ENCODE data around the gene ABL1.

ABL1 gene

GRCh38 chr9:130869250-130869649 lies 34.2 kb downstream of the ABL1 start:
- Histone ChIP-seq H3K4me1 (ENCODE audit: control insufficient read depth, insufficient read depth, low read length) (no peaks in the 10 kb centered on the region), H3K27ac (ENCODE audit: extremely low read depth, low read depth, low read length) (no peak overlapping the region), H3K36me3 (ENCODE audit: control insufficient read depth in 2 of 2, insufficient read depth in 1 of 2, low read length in 2 of 2) (peaks cover 0 to 64% of the 10 kb centered on the region in 2 experiments; a peak in 1 of 3 replicates), H3K4me3 (ENCODE audit: low read depth, low read length) (no peak overlapping the region), H3K9me3 (ENCODE audit: control insufficient read depth, insufficient read depth, low read depth, low read length) (no peaks in the 10 kb centered on the region)
- POLR2A ChIA-PET, result interaction anchor here (1.0 to 1.5 kb wide), 2 partner anchors 17 to 31 kb away, joined by 3 to 4 read pairs; no protein-coding TSS in a partner anchor
- TF ChIP-seq, protein P1, sequence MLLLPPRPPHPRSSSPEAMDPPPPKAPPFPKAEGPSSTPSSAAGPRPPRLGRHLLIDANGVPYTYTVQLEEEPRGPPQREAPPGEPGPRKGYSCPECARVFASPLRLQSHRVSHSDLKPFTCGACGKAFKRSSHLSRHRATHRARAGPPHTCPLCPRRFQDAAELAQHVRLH (tag by site-specific recombination; IDR thresholded peaks at IDR 0.05), result 0 out of 2 replicates have a peak, but pooled peaks have one; percentile 27
- TF ChIP-seq, protein P2, sequence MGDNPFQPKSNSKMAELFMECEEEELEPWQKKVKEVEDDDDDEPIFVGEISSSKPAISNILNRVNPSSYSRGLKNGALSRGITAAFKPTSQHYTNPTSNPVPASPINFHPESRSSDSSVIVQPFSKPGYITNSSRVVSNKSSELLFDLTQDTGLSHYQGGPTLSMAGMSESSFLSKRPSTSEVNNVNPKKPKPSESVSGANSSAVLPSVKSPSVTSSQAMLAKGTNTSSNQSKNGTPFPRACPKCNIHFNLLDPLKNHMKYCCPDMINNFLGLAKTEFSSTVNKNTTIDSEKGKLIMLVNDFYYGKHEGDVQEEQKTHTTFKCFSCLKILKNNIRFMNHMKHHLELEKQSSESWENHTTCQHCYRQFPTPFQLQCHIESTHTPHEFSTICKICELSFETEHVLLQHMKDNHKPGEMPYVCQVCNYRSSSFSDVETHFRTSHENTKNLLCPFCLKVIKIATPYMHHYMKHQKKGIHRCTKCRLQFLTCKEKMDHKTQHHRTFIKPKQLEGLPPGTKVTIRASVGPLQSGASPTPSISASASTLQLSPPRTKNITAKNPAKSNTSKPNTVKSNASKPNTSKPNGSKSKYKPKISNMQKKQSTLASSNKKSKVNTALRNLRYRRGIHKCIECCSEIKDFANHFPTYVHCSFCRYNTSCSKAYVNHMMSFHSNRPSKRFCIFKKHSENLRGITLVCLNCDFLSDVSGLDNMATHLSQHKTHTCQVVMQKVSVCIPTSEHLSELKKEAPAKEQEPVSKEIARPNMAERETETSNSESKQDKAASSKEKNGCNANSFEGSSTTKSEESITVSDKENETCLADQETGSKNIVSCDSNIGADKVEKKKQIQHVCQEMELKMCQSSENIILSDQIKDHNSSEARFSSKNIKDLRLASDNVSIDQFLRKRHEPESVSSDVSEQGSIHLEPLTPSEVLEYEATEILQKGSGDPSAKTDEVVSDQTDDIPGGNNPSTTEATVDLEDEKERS (tag by site-specific recombination; IDR thresholded peaks at IDR 0.05), result no peak
- TF ChIP-seq KLF10 (tag by site-specific recombination; IDR thresholded peaks at IDR 0.05), result no peak
- TF ChIP-seq ZNF768 (tag by site-specific recombination; IDR thresholded peaks at IDR 0.05), result peak; percentile 96
- TF ChIP-seq, protein P3, sequence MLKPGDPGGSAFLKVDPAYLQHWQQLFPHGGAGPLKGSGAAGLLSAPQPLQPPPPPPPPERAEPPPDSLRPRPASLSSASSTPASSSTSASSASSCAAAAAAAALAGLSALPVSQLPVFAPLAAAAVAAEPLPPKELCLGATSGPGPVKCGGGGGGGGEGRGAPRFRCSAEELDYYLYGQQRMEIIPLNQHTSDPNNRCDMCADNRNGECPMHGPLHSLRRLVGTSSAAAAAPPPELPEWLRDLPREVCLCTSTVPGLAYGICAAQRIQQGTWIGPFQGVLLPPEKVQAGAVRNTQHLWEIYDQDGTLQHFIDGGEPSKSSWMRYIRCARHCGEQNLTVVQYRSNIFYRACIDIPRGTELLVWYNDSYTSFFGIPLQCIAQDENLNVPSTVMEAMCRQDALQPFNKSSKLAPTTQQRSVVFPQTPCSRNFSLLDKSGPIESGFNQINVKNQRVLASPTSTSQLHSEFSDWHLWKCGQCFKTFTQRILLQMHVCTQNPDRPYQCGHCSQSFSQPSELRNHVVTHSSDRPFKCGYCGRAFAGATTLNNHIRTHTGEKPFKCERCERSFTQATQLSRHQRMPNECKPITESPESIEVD (tag by site-specific recombination; IDR thresholded peaks at IDR 0.05), result peak; percentile 38; the same call in 1 of the 2 replicates
- peak; percentile 45; the same call in 1 of the 2 replicates for TF ChIP-seq ZNF18 (tag by site-specific recombination; IDR thresholded peaks at IDR 0.05)
- 0 out of 2 replicates have a peak, but pooled peaks have one; percentile 6 for TF ChIP-seq ZNF830 (tag by site-specific recombination; IDR thresholded peaks at IDR 0.05; ENCODE audit: low read depth)
- CTCF ChIA-PET, result interaction anchor here (0.5 to 13.9 kb wide), 53 partner anchors 8 to 409 kb away, joined by 3 to 400 read pairs (median 7); partner anchors contain the start of gene FIBCD1

DNA sequence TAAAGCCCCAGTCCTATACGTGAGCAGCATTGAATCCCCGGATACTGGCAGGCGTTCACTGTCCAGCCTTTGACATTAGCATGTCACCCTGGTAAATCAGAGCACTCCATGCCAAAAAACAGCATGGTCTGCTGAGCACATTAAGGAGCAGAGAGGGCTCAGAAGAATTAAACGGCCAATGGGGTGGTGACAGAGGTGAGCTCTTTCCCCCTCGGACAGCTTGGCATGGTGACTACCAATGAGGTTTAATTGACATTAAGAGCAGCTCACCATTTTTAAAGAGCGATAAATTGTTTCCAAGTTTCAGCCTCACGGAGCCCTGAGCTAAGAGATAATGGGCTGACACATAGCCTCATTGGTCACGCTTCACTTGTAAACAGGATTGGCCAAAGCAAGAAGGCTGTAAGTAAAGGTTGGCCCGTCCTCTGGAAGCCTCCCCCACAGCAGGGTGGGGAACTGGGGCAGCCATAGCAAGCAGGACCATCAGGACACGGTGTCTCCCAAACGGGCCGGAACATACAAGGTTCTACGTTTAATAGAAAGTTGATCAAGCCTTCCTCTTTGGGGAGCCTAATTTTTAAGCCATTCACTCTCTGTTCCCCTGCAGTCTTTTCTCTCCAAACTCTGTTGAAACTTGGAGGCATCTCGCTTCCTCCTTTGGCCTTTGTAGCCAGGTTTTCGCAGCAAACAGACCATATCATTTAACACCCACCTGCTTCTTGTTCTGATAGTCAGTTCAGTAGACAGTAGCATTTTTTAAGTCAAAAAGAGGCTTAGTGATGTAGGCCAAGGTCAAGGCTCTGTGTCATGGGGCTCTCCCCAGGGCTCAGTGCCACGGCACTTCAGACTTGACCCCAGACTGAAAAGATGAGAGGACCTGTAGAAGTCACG lies 35.7 kb downstream of the ABL1 start:
- no peaks in the 10 kb centered on the region for H3K4me1 ChIP-seq (ENCODE audit: control insufficient read depth, insufficient read depth, low read length)
- H3K9me3 ChIP-seq (ENCODE audit: control insufficient read depth, insufficient read depth, low read depth, low read length), result no peaks in the 10 kb centered on the region
- H3K27ac ChIP-seq (ENCODE audit: extremely low read depth, low read depth, low read length), result no peak overlapping the region
- peaks cover 0 to 68% of the 10 kb centered on the region in 2 experiments; a peak in 1 of 3 replicates for H3K36me3 ChIP-seq (ENCODE audit: control insufficient read depth in 2 of 2, insufficient read depth in 1 of 2, low read length in 2 of 2)
- no peak overlapping the region for H3K4me3 ChIP-seq (ENCODE audit: low read depth, low read length)
- CTCF ChIA-PET, result interaction anchor here (0.5 to 13.9 kb wide), 57 partner anchors 8 to 1552 kb away, joined by 3 to 400 read pairs (median 6); partner anchors contain the start of gene FIBCD1
- POLR2A ChIA-PET, result interaction anchor here (0.6 to 1.5 kb wide), 3 partner anchors 15 to 176 kb away, joined by 3 read pairs; no protein-coding TSS in a partner anchor
- TF ChIP-seq ZNF174 (tag by site-specific recombination; IDR thresholded peaks at IDR 0.05), result no peak
- TF ChIP-seq ZEB2 (tag by site-specific recombination; IDR thresholded peaks at IDR 0.05), result no peak
- TF ChIP-seq PRDM2 (tag by site-specific recombination; IDR thresholded peaks at IDR 0.05; ENCODE audit: borderline replicate concordance), result no peak
- no peak for TF ChIP-seq ZNF23 (tag by site-specific recombination; IDR thresholded peaks at IDR 0.05; ENCODE audit: borderline replicate concordance)
- no peak for TF ChIP-seq ZFP69B (tag by site-specific recombination; IDR thresholded peaks at IDR 0.05)
- no peak for TF ChIP-seq OVOL3 (tag by site-specific recombination; IDR thresholded peaks at IDR 0.05)
- TF ChIP-seq GLIS1 (tag by site-specific recombination; IDR thresholded peaks at IDR 0.05), result no peak
- TF ChIP-seq ZNF645 (tag by site-specific recombination; IDR thresholded peaks at IDR 0.05), result no peak
- no peak for TF ChIP-seq ZNF16 (tag by site-specific recombination; IDR thresholded peaks at IDR 0.05; ENCODE audit: low read depth)
- TF ChIP-seq ZBTB48 (tag by site-specific recombination; IDR thresholded peaks at IDR 0.05), result no peak
- TF ChIP-seq ZNF140 (tag by site-specific recombination; IDR thresholded peaks at IDR 0.05), result no peak

Data from HEK293 (cell line).